Neural cell (in vitro differentiated cells): ENCODE measurements around the gene S1PR3. TPM values are rescaled to one million over a fixed set of nuclear protein-coding genes. Genes with fewer than 3 reads are reported as not detected.

Experiments
- H2AFZ ChIP-seq: fragments of 200-600, 300-800 bp; sonication (generic), shearing (Covaris generic); 2 replicates; pipeline ENCODE4 v1.6.0; 2014; ENCODE audit warnings: low read depth, mild to moderate bottlenecking, antibody characterized with exemption, low read length, moderate library complexity
- H3F3A ChIP-seq: fragments of 200-600 bp; shearing (Covaris generic); 2 replicates; pipeline ENCODE4 v1.6.1; 2016; ENCODE audit warnings: mild to moderate bottlenecking, moderate library complexity, mixed read lengths, antibody characterized with exemption, low read length; ENCODE audit not compliant: insufficient read depth, poor library complexity, severe bottlenecking
- H3K27ac ChIP-seq: fragments of 200-600, 300-800 bp; sonication (generic), shearing (Covaris generic); 2 replicates; pipeline ENCODE4 v1.5.1; 2014; ENCODE audit warnings: mild to moderate bottlenecking, low read length, moderate library complexity
- H3K27me3 ChIP-seq: fragments of 300-800, 200-600 bp; sonication (generic), shearing (Covaris generic); 2 replicates; pipeline ENCODE4 v1.6.0; 2014; ENCODE audit warnings: mild to moderate bottlenecking, low read depth, low read length, moderate library complexity; ENCODE audit not compliant: insufficient read depth
- H3K36me3 ChIP-seq: fragments of 300-800, 200-600 bp; sonication (generic), shearing (Covaris generic); 2 replicates; pipeline ENCODE4 v1.5.1; 2014; ENCODE audit warnings: mild to moderate bottlenecking, antibody characterized with exemption, low read length, moderate library complexity; ENCODE audit not compliant: insufficient read depth
- H3K4me2 ChIP-seq: fragments of 300-800, 200-600 bp; sonication (generic), shearing (Covaris generic); 2 replicates; pipeline ENCODE4 v1.6.0; 2014; ENCODE audit warnings: mild to moderate bottlenecking, low read length
- H3K4me3 ChIP-seq: fragments of 300-800, 200-600 bp; sonication (generic), shearing (Covaris generic); 2 replicates; pipeline ENCODE4 v1.5.1; 2014; ENCODE audit warnings: mild to moderate bottlenecking, low read length, moderate library complexity
- H3K79me2 ChIP-seq: fragments of 200-600 bp; shearing (Covaris generic); replicated peaks from 2 replicates; pipeline ENCODE4 v1.6.0; 2014; ENCODE audit warnings: mild to moderate bottlenecking, low read length, moderate library complexity; ENCODE audit not compliant: insufficient read depth
- H3K9ac ChIP-seq: fragments of 300-800, 200-600 bp; sonication (generic), shearing (Covaris generic); 2 replicates; pipeline ENCODE4 v1.6.1; 2016; ENCODE audit warnings: mild to moderate bottlenecking, low read length, mixed read lengths
- H3K9me2 ChIP-seq: fragments of 200-600 bp; shearing (Covaris generic); 2 replicates; pipeline ENCODE4 v1.6.1; 2016; ENCODE audit warnings: mild to moderate bottlenecking, low read length, mixed read lengths; ENCODE audit not compliant: insufficient read depth
- H3K9me3 ChIP-seq: fragments of 200-600, 300-800 bp; sonication (generic), shearing (Covaris generic); 2 replicates; pipeline ENCODE4 v1.6.1; 2016; ENCODE audit warnings: mild to moderate bottlenecking, mixed run types, low read length, moderate library complexity, mixed read lengths
- H4K20me1 ChIP-seq: fragments of 200-600 bp; shearing (Covaris generic); 2 replicates; pipeline ENCODE4 v1.6.1; 2016; ENCODE audit warnings: mild to moderate bottlenecking, mixed run types; ENCODE audit not compliant: insufficient read depth
- CTCF ChIP-seq: fragments of 450-650 bp; IDR thresholded peaks from 2 replicates; pipeline ENCODE4 v1.5.1; 2014; ENCODE audit warnings: antibody characterized with exemption, mild to moderate bottlenecking, moderate library complexity; ENCODE audit not compliant: poor library complexity, severe bottlenecking
- EP300 ChIP-seq: fragments of 450-650 bp; conservative IDR thresholded peaks from 2 replicates; pipeline ENCODE4 v1.6.1; 2014; ENCODE audit warnings: antibody characterized with exemption, mild to moderate bottlenecking, moderate library complexity; ENCODE audit not compliant: poor library complexity, severe bottlenecking
- EZH2 ChIP-seq: fragments of 200-600, 300-800 bp; shearing (Covaris generic), sonication (generic); IDR thresholded peaks from 2 replicates; pipeline ENCODE4 v1.6.1; 2014; ENCODE audit warnings: antibody characterized with exemption, low read length, borderline replicate concordance, mild to moderate bottlenecking; ENCODE audit not compliant: insufficient read depth, poor library complexity, severe bottlenecking
- MXI1 ChIP-seq: fragments of 450-650 bp; conservative IDR thresholded peaks from 2 replicates; pipeline ENCODE4 v1.6.1; 2014; ENCODE audit warnings: antibody characterized with exemption, mild to moderate bottlenecking; ENCODE audit not compliant: poor library complexity, severe bottlenecking
- POLR2AphosphoS5 ChIP-seq: IDR thresholded peaks from 2 replicates; pipeline ENCODE4 v1.6.1; 2012
- RAD21 ChIP-seq: fragments of 450-650 bp; conservative IDR thresholded peaks from 2 replicates; pipeline ENCODE4 v1.6.1; 2014; ENCODE audit warnings: antibody characterized with exemption, mild to moderate bottlenecking, moderate library complexity
- REST ChIP-seq: IDR thresholded peaks from 2 replicates; pipeline ENCODE4 v1.6.1; 2012; ENCODE audit warnings: borderline replicate concordance
- SMC3 ChIP-seq: fragments of 450-650 bp; conservative IDR thresholded peaks from 2 replicates; pipeline ENCODE4 v1.6.1; 2014; ENCODE audit warnings: antibody characterized with exemption, mild to moderate bottlenecking, moderate library complexity; ENCODE audit not compliant: poor library complexity
- TAF1 ChIP-seq: IDR thresholded peaks from 2 replicates; pipeline ENCODE4 v1.6.1; 2012; ENCODE audit warnings: low read depth
- polyA plus RNA-seq: library from polyadenylated mRNA; depleted of rRNA; stranded (reverse); fragments of >200 nt; gene quantifications from 2 replicates; pipeline ENCODE4 v1.2.3, GENCODE V29; 2014

Gene S1PR3
- polyA plus RNA-seq, 1 donor from 2014 or later: 0.12 TPM

GRCh38 chr9:89001917-89002540 lies 10.8 kb downstream of the S1PR3 start:
- no peak overlapping the region for H3K4me3 ChIP-seq
- no peak overlapping the region for H3K4me2 ChIP-seq
- H3K27me3 ChIP-seq: no peaks in the 10 kb centered on the region
- TF ChIP-seq REST (no peak), CTCF (no peak), SMC3 (no peak), EP300 (no peak), RAD21 (no peak)
- H4K20me1 ChIP-seq: no peaks in the 10 kb centered on the region
- no peaks in the 10 kb centered on the region for H3F3A ChIP-seq
- H3K9me2 ChIP-seq: no peaks in the 10 kb centered on the region
- H3K9ac ChIP-seq: no peak overlapping the region
- H3K9me3 ChIP-seq: no peaks in the 10 kb centered on the region
- H3K27ac ChIP-seq: no peak overlapping the region
- H2AFZ ChIP-seq: no peak overlapping the region
- H3K79me2 ChIP-seq: no peaks in the 10 kb centered on the region
- H3K36me3 ChIP-seq: no peaks in the 10 kb centered on the region

GRCh38 chr9:89002987-89003386 lies 11.7 kb downstream of the S1PR3 start:
- no peaks in the 10 kb centered on the region for H4K20me1 ChIP-seq
- no peaks in the 10 kb centered on the region for H3K79me2 ChIP-seq
- no peak overlapping the region for H2AFZ ChIP-seq

More at GRCh38 chr9:89002987-89003386, 11.7 kb downstream of the S1PR3 start:
- no peak for TF ChIP-seq MXI1
- TF ChIP-seq EZH2: no peak
- TF ChIP-seq RAD21: no peak
- no peak for TF ChIP-seq CTCF
- no peak for TF ChIP-seq EP300
- no peak for TF ChIP-seq SMC3
- TF ChIP-seq TAF1: no peak
- TF ChIP-seq POLR2AphosphoS5: no peak
- no peak for TF ChIP-seq REST
- no peaks in the 10 kb centered on the region for H3K36me3 ChIP-seq
- H3K4me2 ChIP-seq: no peak overlapping the region
- no peak overlapping the region for H3K4me3 ChIP-seq
- no peaks in the 10 kb centered on the region for H3F3A ChIP-seq
- no peaks in the 10 kb centered on the region for H3K27me3 ChIP-seq
- no peaks in the 10 kb centered on the region for H3K9me2 ChIP-seq
- no peak overlapping the region for H3K27ac ChIP-seq
- H3K9ac ChIP-seq: no peak overlapping the region
- no peaks in the 10 kb centered on the region for H3K9me3 ChIP-seq
